ENCODE data around the gene NAA50. TPM values are rescaled to one million over a fixed set of nuclear protein-coding genes. Genes with fewer than 3 reads are reported as not detected.

NAA50 gene
- total and polyA plus RNA-seq, 2 of the 13 experiments (the other 11 are each of a cell fraction or from before 2014, with no cell fraction given), result 30.2 to 233 TPM

GRCh38 chr3:113696658-113697499 is 49.2 kb downstream of the NAA50 start (continued):
- TF ChIP-seq ARID5B (CRISPR knock-in tag; IDR thresholded peaks at IDR 0.05), result no peak
- TF ChIP-seq TFE3 (CRISPR knock-in tag; IDR thresholded peaks at IDR 0.05), result no peak
- TF ChIP-seq ZNF142 (CRISPR knock-in tag; IDR thresholded peaks at IDR 0.05), result 0 out of 2 replicates have a peak, but pooled peaks have one; percentile 35
- no peak for TF ChIP-seq MAFG (CRISPR knock-in tag; IDR thresholded peaks at IDR 0.05)
- TF ChIP-seq AKNA (CRISPR knock-in tag; IDR thresholded peaks at IDR 0.05; ENCODE audit: borderline replicate concordance), result no peak
- no peak for TF ChIP-seq ZNF589 (CRISPR knock-in tag; conservative IDR thresholded peaks at IDR 0.05)
- TF ChIP-seq RFXAP (CRISPR knock-in tag; IDR thresholded peaks at IDR 0.05; ENCODE audit: borderline replicate concordance), result peak; percentile 30; the same call in 1 of the 2 replicates
- no peak for TF ChIP-seq ZNF510 (CRISPR knock-in tag; IDR thresholded peaks at IDR 0.05; ENCODE audit: low read depth)
- TF ChIP-seq RAD21 (CRISPR knock-in tag; IDR thresholded peaks at IDR 0.05), result no peak
- TF ChIP-seq ZFP36L1 (CRISPR knock-in tag; IDR thresholded peaks at IDR 0.05), result 0 out of 2 replicates have a peak, but pooled peaks have one; percentile 50

Data from HepG2 (cell line).